ENCODE measurements around the gene CDT1.

DNA sequence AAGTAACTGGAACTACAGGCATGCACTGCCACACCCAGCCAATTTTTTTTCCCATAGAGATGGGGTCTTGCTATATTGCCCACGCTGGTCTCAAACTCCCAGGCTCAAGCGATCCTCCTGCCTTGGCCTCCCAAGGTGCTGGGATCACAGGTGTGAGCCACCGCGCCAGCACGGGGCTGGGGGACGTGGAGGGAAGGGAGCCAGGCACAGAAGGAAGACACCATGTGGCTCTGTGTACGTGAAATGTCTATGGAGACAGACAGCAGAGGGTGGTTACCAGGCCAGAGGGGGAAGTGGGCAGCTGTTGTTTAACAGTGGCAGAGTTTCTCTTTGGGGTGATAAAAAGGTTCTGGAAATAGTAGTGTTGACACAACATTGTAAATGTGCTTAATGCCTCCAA lies 14.0 kb upstream of the CDT1 start:
- TF ChIP-seq RAD21 (IDR thresholded peaks at IDR 0.05; ENCODE audit: insufficient read depth, low read depth, low read length): no peak
- no peak for TF ChIP-seq CTCF (IDR thresholded peaks at IDR 0.05 in 2 of 3, conservative IDR thresholded peaks at IDR 0.05 in 1 of 3; ENCODE audit: control insufficient read depth in 2 of 3, extremely low read depth in 1 of 3, insufficient read depth in 1 of 3, low read depth in 3 of 3, low read length in 3 of 3)
- no peak for TF ChIP-seq EZH2 (IDR thresholded peaks at IDR 0.05; ENCODE audit: borderline replicate concordance, control insufficient read depth, low read depth, low read length)
- TF ChIP-seq BCL3 (IDR thresholded peaks at IDR 0.05; ENCODE audit: borderline replicate concordance, insufficient read depth, low read depth, low read length, poor library complexity, severe bottlenecking): no peak
- TF ChIP-seq, protein P1, sequence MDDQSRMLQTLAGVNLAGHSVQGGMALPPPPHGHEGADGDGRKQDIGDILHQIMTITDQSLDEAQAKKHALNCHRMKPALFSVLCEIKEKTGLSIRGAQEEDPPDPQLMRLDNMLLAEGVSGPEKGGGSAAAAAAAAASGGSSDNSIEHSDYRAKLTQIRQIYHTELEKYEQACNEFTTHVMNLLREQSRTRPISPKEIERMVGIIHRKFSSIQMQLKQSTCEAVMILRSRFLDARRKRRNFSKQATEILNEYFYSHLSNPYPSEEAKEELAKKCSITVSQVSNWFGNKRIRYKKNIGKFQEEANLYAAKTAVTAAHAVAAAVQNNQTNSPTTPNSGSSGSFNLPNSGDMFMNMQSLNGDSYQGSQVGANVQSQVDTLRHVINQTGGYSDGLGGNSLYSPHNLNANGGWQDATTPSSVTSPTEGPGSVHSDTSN (IDR thresholded peaks at IDR 0.05; ENCODE audit: insufficient replicate concordance, low read depth, low read length): no peak
- TF ChIP-seq TARDBP (IDR thresholded peaks at IDR 0.05; ENCODE audit: borderline replicate concordance): no peak
- TF ChIP-seq POLR2A (IDR thresholded peaks at IDR 0.05; ENCODE audit: low read depth, low read length): no peak
- no peak for TF ChIP-seq RCOR1 (conservative IDR thresholded peaks at IDR 0.05; ENCODE audit: low read depth, low read length)
- TF ChIP-seq EP300 (IDR thresholded peaks at IDR 0.05; ENCODE audit: borderline replicate concordance in 1 of 2, control insufficient read depth in 1 of 2, low read depth in 2 of 2, low read length in 2 of 2): no peak
- TF ChIP-seq, protein P2, sequence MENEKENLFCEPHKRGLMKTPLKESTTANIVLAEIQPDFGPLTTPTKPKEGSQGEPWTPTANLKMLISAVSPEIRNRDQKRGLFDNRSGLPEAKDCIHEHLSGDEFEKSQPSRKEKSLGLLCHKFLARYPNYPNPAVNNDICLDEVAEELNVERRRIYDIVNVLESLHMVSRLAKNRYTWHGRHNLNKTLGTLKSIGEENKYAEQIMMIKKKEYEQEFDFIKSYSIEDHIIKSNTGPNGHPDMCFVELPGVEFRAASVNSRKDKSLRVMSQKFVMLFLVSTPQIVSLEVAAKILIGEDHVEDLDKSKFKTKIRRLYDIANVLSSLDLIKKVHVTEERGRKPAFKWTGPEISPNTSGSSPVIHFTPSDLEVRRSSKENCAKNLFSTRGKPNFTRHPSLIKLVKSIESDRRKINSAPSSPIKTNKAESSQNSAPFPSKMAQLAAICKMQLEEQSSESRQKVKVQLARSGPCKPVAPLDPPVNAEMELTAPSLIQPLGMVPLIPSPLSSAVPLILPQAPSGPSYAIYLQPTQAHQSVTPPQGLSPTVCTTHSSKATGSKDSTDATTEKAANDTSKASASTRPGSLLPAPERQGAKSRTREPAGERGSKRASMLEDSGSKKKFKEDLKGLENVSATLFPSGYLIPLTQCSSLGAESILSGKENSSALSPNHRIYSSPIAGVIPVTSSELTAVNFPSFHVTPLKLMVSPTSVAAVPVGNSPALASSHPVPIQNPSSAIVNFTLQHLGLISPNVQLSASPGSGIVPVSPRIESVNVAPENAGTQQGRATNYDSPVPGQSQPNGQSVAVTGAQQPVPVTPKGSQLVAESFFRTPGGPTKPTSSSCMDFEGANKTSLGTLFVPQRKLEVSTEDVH (IDR thresholded peaks at IDR 0.05; ENCODE audit: low read depth, partially characterized antibody): no peak
- TF ChIP-seq ELK1 (IDR thresholded peaks at IDR 0.05; ENCODE audit: low read depth, low read length): no peak
